H1 (cell line): ENCODE results near the gene CD79A. TPM values are rescaled to one million over a fixed set of nuclear protein-coding genes. Genes with fewer than 3 reads are reported as not detected.

ENCODE experiments used
- CTCF ChIA-PET: fragments of 300-600 bp; sonication (Branson Sonifier 250); formaldehyde crosslinking; loops from one replicate; lab custom pipeline; 2021; ENCODE audit not compliant: partially characterized antibody; lab: Charles Lee
- POLR2A ChIA-PET: fragments of 300-600 bp; sonication (Branson Sonifier 250); formaldehyde crosslinking; loops from one replicate; lab custom pipeline; 2021; ENCODE audit warnings: inconsistent platforms; ENCODE audit not compliant: partially characterized antibody; lab: Charles Lee
- DNase-seq, 2 experiments: peaks; one replicate each; pipeline versions ENCODE4 v3.0.0 to v3.0.0-alpha.2; 2010 to 2022; ENCODE audit warnings: low spot score in 2 of 2, low read depth in 1 of 2, mixed read lengths in 1 of 2
- FAIRE-seq: peaks from 2 replicates; lab custom pipeline; 2011; peaks lifted over from hg19 to GRCh38; lab: Jason Lieb, UNC
- H2AFZ ChIP-seq: 2 replicates; pipeline ENCODE4 v1.8.1; 2012; ENCODE audit warnings: low read length, inconsistent platforms
- H2AK5ac ChIP-seq: 2 replicates; pipeline ENCODE4 v1.6.1; 2013; ENCODE audit warnings: low read depth, low read length
- H2BK120ac ChIP-seq: replicated peaks from 2 replicates; pipeline ENCODE3; 2013; ENCODE audit warnings: low read depth, low read length, inconsistent platforms
- H2BK12ac ChIP-seq: 2 replicates; pipeline ENCODE4 v1.6.1; 2013; ENCODE audit warnings: low read depth, low read length
- H2BK15ac ChIP-seq: 2 replicates; pipeline ENCODE4 v1.6.1; 2013; ENCODE audit warnings: low read length
- H2BK20ac ChIP-seq: 2 replicates; pipeline ENCODE4 v1.6.1; 2013; ENCODE audit warnings: low read length
- H2BK5ac ChIP-seq: 2 replicates; pipeline ENCODE4 v1.6.1; 2013; ENCODE audit warnings: low read depth, low read length
- H3K14ac ChIP-seq: 2 replicates; pipeline ENCODE4 v1.6.1; 2013; ENCODE audit warnings: inconsistent platforms; ENCODE audit not compliant: insufficient read length
- H3K18ac ChIP-seq: 2 replicates; pipeline ENCODE4 v1.6.1; 2013; ENCODE audit warnings: low read length; ENCODE audit errors: extremely low read depth
- H3K23ac ChIP-seq: 2 replicates; pipeline ENCODE4 v1.6.1; 2013; ENCODE audit warnings: inconsistent platforms; ENCODE audit not compliant: insufficient read length
- H3K23me2 ChIP-seq: 2 replicates; pipeline ENCODE4 v1.6.1; 2013; ENCODE audit warnings: low read depth, low read length
- H3K27ac ChIP-seq: 2 replicates; pipeline ENCODE4 v1.6.1; 2011; ENCODE audit warnings: low read depth, low read length, inconsistent platforms
- H3K27me3 ChIP-seq, 4 experiments: replicated peaks in 1 of 4; 1 replicate in 1 of 4; 2 replicates in 3 of 4; pipeline versions ENCODE4 v1.6.1 to v1.8.1; 2011 to 2013; ENCODE audit warnings: low read length in 3 of 4, mild to moderate bottlenecking in 3 of 4, inconsistent platforms in 2 of 4, mixed read lengths in 2 of 4, moderate library complexity in 1 of 4; ENCODE audit not compliant: control insufficient read depth in 3 of 4, insufficient read depth in 3 of 4; ENCODE audit errors: extremely low read depth in 1 of 4
- H3K36me3 ChIP-seq, 4 experiments: 2 replicates each; pipeline versions ENCODE4 v1.6.1 to v1.8.1; 2011 to 2013; ENCODE audit warnings: mild to moderate bottlenecking in 4 of 4, low read length in 3 of 4, moderate library complexity in 2 of 4, control low read depth in 1 of 4, inconsistent platforms in 1 of 4; ENCODE audit not compliant: insufficient read depth in 4 of 4, control insufficient read depth in 2 of 4
- H3K4ac ChIP-seq: replicated peaks from 2 replicates; pipeline ENCODE3; 2013; ENCODE audit warnings: low read length, low read depth, mixed read lengths, inconsistent platforms; ENCODE audit not compliant: insufficient read length
- H3K4me1 ChIP-seq, 4 experiments: replicated peaks in 1 of 4; 1 replicate in 1 of 4; 2 replicates in 3 of 4; pipeline versions ENCODE4 v1.6.1 to v1.8.1; 2011 to 2013; ENCODE audit warnings: low read length in 3 of 4, inconsistent platforms in 2 of 4, mixed read lengths in 1 of 4; ENCODE audit not compliant: insufficient read depth in 4 of 4, control insufficient read depth in 3 of 4
- H3K4me2 ChIP-seq, 2 experiments: 2 replicates each; pipeline versions ENCODE4 v1.6.1 to v1.8.1; 2011 to 2013; ENCODE audit warnings: low read depth in 2 of 2, low read length in 2 of 2, control low read depth in 1 of 2, inconsistent platforms in 1 of 2, mild to moderate bottlenecking in 1 of 2; ENCODE audit not compliant: insufficient read depth in 1 of 2
- H3K4me3 ChIP-seq, 4 experiments: fragments of 200-600, 300-600 bp in 1 of 4; sonication (generic), shearing (Covaris generic), sonication (Bioruptor Twin) in 1 of 4; 2 replicates each; pipeline versions ENCODE4 v1.5.1 to v1.8.1; 2011 to 2016; ENCODE audit warnings: low read length in 4 of 4, low read depth in 3 of 4, control low read depth in 2 of 4, inconsistent platforms in 2 of 4, mild to moderate bottlenecking in 2 of 4, mixed read lengths in 1 of 4, moderate library complexity in 1 of 4; ENCODE audit not compliant: insufficient read depth in 2 of 4; ENCODE audit errors: extremely low read depth in 1 of 4
- H3K56ac ChIP-seq: replicated peaks from 2 replicates; pipeline ENCODE3; 2013; ENCODE audit warnings: low read depth, mild to moderate bottlenecking, mixed read lengths, low read length, inconsistent platforms; ENCODE audit not compliant: insufficient read length
- H3K79me1 ChIP-seq: 2 replicates; pipeline ENCODE4 v1.6.1; 2013; ENCODE audit warnings: low read depth, low read length, control low read depth
- H3K79me2 ChIP-seq, 2 experiments: 2 replicates each; pipeline versions ENCODE4 v1.6.1 to v1.8.1; 2012 to 2013; ENCODE audit warnings: low read length in 2 of 2, mild to moderate bottlenecking in 2 of 2, inconsistent platforms in 1 of 2; ENCODE audit not compliant: insufficient read depth in 2 of 2, control insufficient read depth in 1 of 2
- H3K9ac ChIP-seq, 4 experiments: replicated peaks in 1 of 4; 1 replicate in 1 of 4; 2 replicates in 3 of 4; pipeline versions ENCODE4 v1.6.1 to v1.8.1; 2011 to 2013; ENCODE audit warnings: low read depth in 3 of 4, low read length in 3 of 4, control low read depth in 2 of 4, mild to moderate bottlenecking in 2 of 4, moderate library complexity in 2 of 4, inconsistent platforms in 1 of 4; ENCODE audit errors: extremely low read depth in 1 of 4
- H3K9me3 ChIP-seq, 2 experiments: 2 replicates each; pipeline versions ENCODE4 v1.6.1 to v1.8.1; 2012 to 2013; ENCODE audit warnings: mild to moderate bottlenecking in 2 of 2, moderate library complexity in 2 of 2, control low read depth in 1 of 2, inconsistent platforms in 1 of 2, low read depth in 1 of 2, low read length in 1 of 2, mixed read lengths in 1 of 2; ENCODE audit not compliant: insufficient read depth in 2 of 2
- H4K20me1 ChIP-seq, 2 experiments: replicated peaks in 1 of 2; 2 replicates each; pipeline versions ENCODE3 to v1.8.1; 2011 to 2013; ENCODE audit warnings: inconsistent platforms in 2 of 2, low read length in 2 of 2, mild to moderate bottlenecking in 1 of 2; ENCODE audit not compliant: insufficient read depth in 2 of 2, control insufficient read depth in 1 of 2
- H4K5ac ChIP-seq: 2 replicates; pipeline ENCODE4 v1.6.1; 2013; ENCODE audit warnings: low read length, low read depth, mixed read lengths, inconsistent platforms; ENCODE audit not compliant: insufficient read length
- H4K8ac ChIP-seq: 2 replicates; pipeline ENCODE4 v1.8.0; 2013; ENCODE audit warnings: mild to moderate bottlenecking, moderate library complexity, low read length, inconsistent platforms; ENCODE audit not compliant: insufficient read depth; ENCODE audit errors: extremely low read depth
- H4K91ac ChIP-seq: replicated peaks from 2 replicates; pipeline ENCODE3; 2013; ENCODE audit warnings: low read length, mixed read lengths, inconsistent platforms; ENCODE audit not compliant: insufficient read length
- CTCF ChIP-seq, 3 experiments: IDR thresholded peaks; 1 replicate in 2 of 3; 2 replicates in 1 of 3; pipeline versions ENCODE4 v1.5.1 to v1.6.1; 2011; ENCODE audit warnings: low read length in 3 of 3, mild to moderate bottlenecking in 3 of 3, inconsistent platforms in 2 of 3, low read depth in 1 of 3, moderate library complexity in 1 of 3; ENCODE audit not compliant: insufficient read depth in 1 of 3; ENCODE audit errors: control extremely low read depth in 1 of 3
- GABPA ChIP-seq: IDR thresholded peaks from 2 replicates; pipeline ENCODE4 v1.6.1; 2011; ENCODE audit warnings: mild to moderate bottlenecking, low read length, moderate library complexity, borderline replicate concordance; ENCODE audit not compliant: insufficient read depth
- HDAC2 ChIP-seq, 2 experiments: fragments of 300-600 bp in 1 of 2; sonication (generic) in 1 of 2; IDR thresholded peaks; 2 replicates each; pipeline ENCODE4 v1.6.1; 2011 to 2012; ENCODE audit warnings: low read depth in 2 of 2, low read length in 2 of 2, mild to moderate bottlenecking in 2 of 2, moderate library complexity in 2 of 2, borderline replicate concordance in 1 of 2, inconsistent platforms in 1 of 2
- POLR2A ChIP-seq, 2 experiments: IDR thresholded peaks; 1 replicate in 1 of 2; 2 replicates in 1 of 2; pipeline ENCODE4 v1.6.1; 2011; ENCODE audit warnings: low read depth in 2 of 2, low read length in 2 of 2, mild to moderate bottlenecking in 2 of 2; ENCODE audit errors: control extremely low read depth in 1 of 2
- POLR2AphosphoS5 ChIP-seq: IDR thresholded peaks from 2 replicates; pipeline ENCODE4 v1.6.1; 2011; ENCODE audit warnings: low read depth, low read length
- RXRA ChIP-seq: IDR thresholded peaks from 2 replicates; pipeline ENCODE4 v1.6.1; 2011; ENCODE audit warnings: low read depth, mild to moderate bottlenecking, low read length, moderate library complexity; ENCODE audit not compliant: insufficient read depth
- SIN3A ChIP-seq, 2 experiments: IDR thresholded peaks in 1 of 2; conservative IDR thresholded peaks in 1 of 2; 2 replicates each; pipeline ENCODE4 v1.6.1; 2011 to 2012; ENCODE audit warnings: low read length in 2 of 2, improper control_type of control experiment in 1 of 2, low read depth in 1 of 2, mild to moderate bottlenecking in 1 of 2
- SP1 ChIP-seq: IDR thresholded peaks from 2 replicates; pipeline ENCODE4 v1.6.1; 2011; ENCODE audit warnings: low read depth, low read length
- WGBS, 2 experiments: shearing (Covaris generic) in 1 of 2; methylation state at CpG; one replicate each; pipeline versions ENCODE4 v1.1.6 to v1.1.7; 2013 to 2015; ENCODE audit warnings: low lambda C conversion rate in 2 of 2, mixed read lengths in 2 of 2, inconsistent platforms in 1 of 2, low coverage in 1 of 2, missing lambda C conversion rate in 1 of 2; ENCODE audit not compliant: insufficient replicate concordance in 2 of 2, insufficient coverage in 1 of 2, insufficient read length in 1 of 2; ENCODE audit errors: extremely low coverage in 1 of 2, missing lambda C conversion rate in 1 of 2; 5-methylcytosine and 5-hydroxymethylcytosine counted together
- polyA plus RNA-seq, 7 experiments: library from polyadenylated mRNA; depleted of rRNA in 3 of 7; stranded (reverse) in 5 of 7; unstranded in 2 of 7; fragments of >200 nt in 5 of 7; fragments of 200-250 nt in 2 of 7; gene quantifications; 1 replicate in 5 of 7; 2 replicates in 1 of 7; 4 replicates in 1 of 7; pipeline versions ENCODE4 v1.2.1 to v1.2.3, GENCODE V29; 2011 to 2013; ENCODE audit warnings: missing spikeins in 2 of 7, mixed read lengths in 2 of 7
- total RNA-seq: library from RNA; stranded (reverse); fragmentation: NEBNext Ultra II Directional; extraction: Animal tissue kit (Norgen Biotek cat#: 25700); gene quantifications from 2 replicates; pipeline ENCODE4 v1.2.1, GENCODE V29; 2021

CD79A gene
- total and polyA plus RNA-seq, 2 of the 8 experiments (the other 6 are each of a cell fraction or from before 2014, with no cell fraction given) = 0.54 to 0.77 TPM

- FAIRE-seq = no peak
- Histone ChIP-seq H3K23ac (no peak overlapping the region), H3K9me3 (no peaks in the 10 kb centered on the region), H3K14ac (no peak overlapping the region), H2BK120ac (no peak overlapping the region), H3K27me3 (no peaks in the 10 kb centered on the region), H4K5ac (no peak overlapping the region), H3K4me2 (no peak overlapping the region), H2AK5ac (no peak overlapping the region), H3K79me2 (peaks cover 0 to 32% of the 10 kb centered on the region in 2 experiments; a peak in 3 of 4 replicates), H4K91ac (no peak overlapping the region), H3K9ac (no peak overlapping the region), H2BK5ac (no peak overlapping the region), H2BK20ac (no peak overlapping the region), H3K4me3 (no peak overlapping the region), H2AFZ (no peak overlapping the region), H3K4ac (no peak overlapping the region), H3K79me1 (peaks cover 12% of the 10 kb centered on the region), H4K20me1 (peaks cover 32 to 42% of the 10 kb centered on the region in 2 experiments), H2BK12ac (no peak overlapping the region), H2BK15ac (no peak overlapping the region), H3K4me1 (peaks cover 0 to 5% (median 2%) of the 10 kb centered on the region in 4 experiments; a peak in 5 of 7 replicates), H3K56ac (no peak overlapping the region), H3K27ac (no peak overlapping the region), H4K8ac (no peak overlapping the region), H3K36me3 (peaks cover 38 to 71% (median 61%) of the 10 kb centered on the region in 4 experiments), H3K18ac (no peak overlapping the region), H3K23me2 (no peaks in the 10 kb centered on the region)
- no peak for TF ChIP-seq CTCF (IDR thresholded peaks at IDR 0.05; ENCODE audit: control extremely low read depth in 1 of 3, insufficient read depth in 1 of 3, low read depth in 1 of 3, low read length in 3 of 3)
- 0 out of 3 replicates have a peak, but pooled peaks of 1 of the 2 experiments have one; percentile 0 for TF ChIP-seq POLR2A (IDR thresholded peaks at IDR 0.05; ENCODE audit: control extremely low read depth in 1 of 2, low read depth in 2 of 2, low read length in 2 of 2)
- peak; percentile 20 for TF ChIP-seq POLR2AphosphoS5
- TF ChIP-seq SIN3A (conservative IDR thresholded peaks at IDR 0.05 in 1 of 2, IDR thresholded peaks at IDR 0.05 in 1 of 2; ENCODE audit: low read depth in 1 of 2, low read length in 2 of 2) = no peak
- TF ChIP-seq GABPA = no peak
- TF ChIP-seq SP1 = no peak
- TF ChIP-seq HDAC2 (IDR thresholded peaks at IDR 0.05; ENCODE audit: borderline replicate concordance in 1 of 2, low read depth in 2 of 2, low read length in 2 of 2) = no peak
- TF ChIP-seq RXRA = no peak
- CTCF ChIA-PET = interaction anchor here (1.5 kb wide), 1 partner anchor 68 kb away, joined by 3 read pairs; no protein-coding TSS in a partner anchor
- no peak for DNase-seq
- POLR2A ChIA-PET = interaction anchor here (0.9 to 13.9 kb wide), 12 partner anchors 12 to 559 kb away, joined by 3 to 298 read pairs (median 5); partner anchors contain the start of genes ARHGEF1, B9D2, RABAC1 and RPS19
- 92% methylated on average over 13 of the region's 13 CpGs; no CpG with 5 or more reads in 1 of the 2 experiments for WGBS, 2 experiments
Measured at GRCh38 chr19:41869374-41869955, 7.6 kb upstream of the CD79A start.
